GM19467 (cell line): Measurements from ENCODE around the gene ZNF780B.

ENCODE experiments used
- ATAC-seq: cut with Tn5 transposase; IDR thresholded peaks from one replicate; pipeline ENCODE4 v1.9.1; 2021; ENCODE audit warnings: mild to moderate bottlenecking, moderate library complexity; ENCODE audit not compliant: unreplicated experiment

The ZNF780B gene

DNA sequence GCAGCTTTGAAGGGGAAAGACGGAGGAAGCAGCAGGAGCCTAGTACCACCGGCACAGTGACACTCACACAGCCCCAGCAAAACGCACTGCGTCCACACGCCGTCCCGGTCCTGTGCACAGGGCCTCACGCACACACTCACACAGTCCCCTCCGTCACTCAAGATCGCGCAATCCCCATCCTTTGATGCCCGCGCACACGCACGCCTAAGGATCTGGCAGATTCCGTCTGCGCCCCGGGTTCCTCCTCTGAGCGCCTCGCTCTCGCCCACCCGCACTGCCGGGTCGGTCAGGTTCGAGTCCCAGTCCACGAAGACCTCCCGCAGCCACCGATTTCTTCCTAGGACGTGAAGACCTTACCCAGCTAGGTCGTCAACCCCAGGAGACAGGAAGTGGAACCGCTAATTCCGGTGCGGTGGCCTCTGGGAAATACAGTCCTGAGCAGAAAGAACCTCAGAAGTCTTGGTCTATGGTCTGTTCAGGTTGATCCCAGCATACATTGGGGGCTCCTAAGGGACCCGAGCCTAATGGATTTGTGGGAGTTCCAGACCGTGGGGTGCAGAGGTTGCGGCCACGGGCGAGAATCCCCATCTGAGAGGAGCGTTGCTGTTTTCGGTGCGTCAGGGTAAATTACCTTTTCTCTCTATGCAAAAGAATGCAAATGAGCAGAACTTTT is at the start of gene ZNF780B:
TSS of gene ZNF780B (minus strand) at position 400 of the 673 bp plus-strand sequence. CDS start 5,899 bp downstream, outside the sequence.
- peak; percentile 86 for ATAC-seq

DNA sequence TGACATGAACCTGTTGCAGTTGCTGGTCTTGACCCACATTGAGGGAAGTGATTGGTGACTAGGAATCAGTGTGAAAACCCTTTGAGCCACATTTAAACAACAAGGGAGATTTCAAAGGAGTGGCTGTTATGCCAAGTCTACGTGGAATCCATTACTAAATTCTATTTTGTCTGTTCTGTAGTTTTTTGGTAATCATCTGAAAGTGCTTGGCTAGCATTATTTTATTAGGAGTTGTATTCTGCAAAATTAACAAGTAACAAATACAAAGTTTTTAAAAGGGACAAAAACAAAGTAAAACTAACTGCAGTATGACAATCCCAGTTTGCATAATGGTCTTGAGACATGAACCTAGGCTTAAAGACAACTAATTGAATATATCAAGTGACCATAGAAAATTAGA is 48.7 kb upstream of the ZNF780B start:
- ATAC-seq: no peak

DNA sequence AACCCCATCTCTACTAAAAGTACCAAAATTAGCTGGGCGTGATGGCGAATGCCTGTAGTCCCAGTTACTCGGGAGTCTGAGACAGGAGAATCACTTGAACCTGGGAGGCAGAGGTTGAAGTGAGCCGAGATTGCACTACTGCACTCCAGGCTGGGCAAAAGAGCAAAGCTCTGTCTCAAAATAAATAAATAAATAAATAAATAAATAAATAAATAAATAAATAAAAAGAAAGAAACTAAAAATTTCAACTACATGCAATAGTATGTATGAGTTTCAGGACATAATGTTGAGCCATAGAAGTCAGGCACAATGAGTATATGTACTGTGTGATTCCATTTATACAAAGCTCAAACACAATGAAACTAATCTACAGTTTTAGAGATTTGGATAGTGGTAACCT is 47.6 kb upstream of the ZNF780B start:
- no peak for ATAC-seq

DNA sequence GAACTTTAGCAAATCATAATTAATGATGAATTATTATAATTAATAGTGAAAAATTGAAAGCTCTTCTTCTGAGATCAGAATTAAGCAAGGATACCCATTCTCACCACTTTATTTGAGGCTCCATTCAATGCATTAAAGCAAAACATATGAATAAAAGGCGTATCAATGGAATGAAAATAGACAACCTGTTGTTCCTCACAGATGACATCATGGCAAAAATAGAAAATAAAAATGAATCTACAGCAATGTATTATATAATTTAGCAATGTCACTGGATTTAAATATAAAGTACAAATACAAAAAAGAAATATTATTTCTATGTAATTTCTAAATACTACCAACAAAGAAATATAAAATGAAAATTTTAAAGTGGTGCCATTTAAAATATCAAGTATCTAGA is 45.8 kb upstream of the ZNF780B start:
- no peak for ATAC-seq

DNA sequence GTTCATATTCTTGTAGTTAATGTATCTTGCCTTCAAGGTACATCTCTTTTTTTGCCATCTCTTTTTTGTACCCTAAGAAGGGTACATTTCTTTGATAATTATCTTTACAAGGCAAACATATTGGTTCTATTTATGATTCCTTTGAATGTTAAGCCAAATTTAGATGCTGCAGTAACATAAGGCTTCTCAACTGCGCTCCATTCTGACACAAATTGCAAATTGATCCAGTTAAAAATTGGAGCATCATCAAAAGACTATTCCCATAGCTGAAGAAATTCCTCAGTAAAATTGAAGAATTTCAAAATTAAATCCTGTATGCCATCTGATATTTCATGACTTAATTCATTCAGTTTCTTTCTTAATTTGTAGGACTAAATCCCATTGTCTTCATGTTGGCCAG is 37.4 kb upstream of the ZNF780B start:
- ATAC-seq: no peak

DNA sequence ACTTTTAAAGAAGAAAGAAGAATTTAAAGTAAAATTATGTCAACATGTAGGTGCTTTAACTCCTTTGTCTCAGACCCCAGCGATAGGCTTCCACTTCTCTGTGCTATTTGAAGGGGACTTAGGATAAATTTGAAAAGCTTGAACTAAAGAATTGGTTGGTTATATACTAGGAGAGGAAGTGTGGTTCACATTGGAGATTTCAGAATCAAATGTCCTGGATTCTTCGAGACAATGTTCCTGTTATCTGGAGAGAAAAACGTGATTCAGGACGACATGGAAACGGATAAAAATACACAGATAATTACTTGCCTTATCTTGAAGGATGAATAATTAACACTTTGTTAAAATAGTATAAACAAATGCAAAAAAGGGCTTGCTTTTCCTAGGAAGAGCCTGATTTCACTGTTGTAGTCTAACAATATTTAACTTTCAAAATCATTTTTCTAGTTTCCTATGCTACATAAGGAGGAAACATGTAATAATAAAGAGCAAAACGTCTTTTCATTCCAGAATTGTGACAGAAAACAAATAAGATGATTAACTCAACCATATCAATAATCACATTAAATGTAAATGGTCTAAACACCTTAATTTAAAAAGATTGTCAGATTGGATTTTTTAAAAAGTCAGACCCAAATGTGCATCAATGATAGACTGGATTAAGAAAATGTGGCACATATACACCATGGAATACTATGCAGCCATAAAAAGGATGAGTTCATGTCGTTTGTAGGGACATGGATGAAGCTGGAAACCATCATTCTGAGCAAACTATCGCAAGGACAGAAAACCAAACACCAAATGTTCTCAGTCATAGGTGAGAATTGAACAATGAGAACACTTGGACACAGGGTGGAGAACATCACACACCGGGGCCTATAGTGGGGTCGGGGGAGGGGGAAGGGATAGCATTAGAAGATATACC is 35.4 kb upstream of the ZNF780B start:
- ATAC-seq: no peak

DNA sequence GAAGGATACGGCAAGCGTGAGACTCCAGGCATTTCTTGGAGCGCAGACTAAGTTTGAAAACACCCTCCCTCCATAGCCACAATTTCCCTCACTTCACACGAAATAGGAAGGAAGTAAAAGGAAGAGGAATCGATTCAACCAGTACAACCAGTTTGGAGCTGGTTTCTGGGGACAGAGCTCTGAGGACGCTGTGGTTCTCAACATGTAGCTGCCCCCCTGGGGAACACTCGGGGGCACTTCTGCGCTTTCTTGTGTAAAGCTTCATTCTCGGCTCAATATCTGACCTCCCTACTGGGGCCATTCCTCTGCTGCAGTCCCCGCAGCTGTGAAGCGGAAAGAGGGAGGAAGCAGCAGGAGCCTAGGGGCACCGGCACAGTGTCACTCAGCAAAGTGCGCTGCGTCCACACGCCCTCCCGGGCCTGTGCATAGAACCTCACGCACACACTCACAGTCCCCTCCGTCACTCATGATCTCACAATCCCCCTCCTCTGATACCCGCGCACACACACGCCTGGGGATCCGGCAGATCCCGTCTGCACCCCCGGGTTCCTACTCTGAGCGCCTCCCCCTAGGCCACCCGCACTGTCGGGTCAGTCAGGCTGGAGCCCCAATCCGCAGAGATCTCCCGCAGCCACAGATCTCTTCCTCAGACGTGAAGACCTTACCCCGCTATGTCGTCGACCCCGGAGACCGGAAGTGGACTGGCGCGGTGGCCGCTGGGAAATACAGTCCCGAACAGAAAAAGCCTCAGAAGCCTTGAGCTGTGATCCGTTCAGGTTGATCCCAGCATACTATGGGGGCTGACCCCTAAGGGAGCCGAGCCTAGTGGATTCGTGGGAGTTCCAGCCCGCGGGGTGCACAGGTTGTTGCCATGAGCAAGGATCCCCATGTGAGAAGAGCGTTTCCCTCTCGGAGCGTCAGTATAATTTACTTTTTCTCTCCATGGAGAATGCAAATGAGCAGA is 34.5 kb upstream of the ZNF780B start, which contains the start of gene ZNF780A:
TSS of gene ZNF780A (minus strand) at position 703 of the 964 bp plus-strand sequence. CDS start 6,190 bp downstream, outside the sequence.
- peak; percentile 57 for ATAC-seq

DNA sequence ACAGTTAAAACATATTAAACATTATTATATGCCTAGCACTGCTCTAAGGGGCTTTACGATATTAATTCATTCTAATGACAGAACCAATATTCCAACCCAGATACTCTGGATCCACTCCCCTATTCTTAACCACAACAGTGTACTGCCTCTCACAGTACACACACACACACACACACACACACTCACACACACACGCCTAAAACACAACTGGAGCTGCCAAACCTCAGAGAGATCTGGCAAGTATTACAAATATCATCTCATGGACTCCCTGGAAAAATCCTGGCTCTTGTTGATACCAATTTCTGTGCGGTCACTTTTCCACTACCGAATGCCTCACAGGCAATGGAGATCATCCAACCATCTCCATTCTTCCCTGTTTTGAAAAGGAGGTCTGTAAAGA is 33.4 kb upstream of the ZNF780B start:
- ATAC-seq: no peak

DNA sequence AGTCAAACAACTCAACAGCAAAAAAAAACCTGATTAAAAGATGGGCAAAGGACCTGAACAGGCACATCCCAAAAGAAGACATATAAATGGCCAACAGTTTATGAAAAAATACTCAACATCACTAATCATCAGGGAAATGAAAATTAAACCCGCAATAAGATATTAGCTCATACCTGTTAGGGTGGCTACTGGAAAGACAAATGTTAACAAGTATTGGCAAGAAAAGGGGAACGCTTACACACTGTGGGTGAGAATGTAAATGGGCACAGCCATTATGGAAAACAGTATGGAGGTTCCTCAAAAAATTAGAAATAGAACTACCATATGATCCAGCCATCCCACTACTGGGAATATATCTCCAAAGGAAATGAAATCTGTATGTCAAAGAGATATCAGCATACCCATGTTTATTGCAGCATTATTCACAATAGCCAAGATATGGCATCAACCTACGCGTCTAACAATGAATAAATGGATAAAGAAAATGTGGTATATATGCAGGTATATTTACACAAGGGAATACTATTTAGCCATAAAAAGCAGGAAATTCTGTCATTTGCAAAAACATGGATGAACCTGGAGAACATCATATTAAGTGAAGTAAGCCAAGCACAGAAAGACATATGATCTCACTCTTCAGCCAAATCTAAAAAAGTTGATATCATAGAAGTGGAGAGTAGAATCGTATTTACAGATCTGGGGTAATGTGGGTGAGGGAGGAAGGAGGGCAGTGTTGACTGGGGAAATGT is 32.4 kb upstream of the ZNF780B start:
- ATAC-seq: no peak

DNA sequence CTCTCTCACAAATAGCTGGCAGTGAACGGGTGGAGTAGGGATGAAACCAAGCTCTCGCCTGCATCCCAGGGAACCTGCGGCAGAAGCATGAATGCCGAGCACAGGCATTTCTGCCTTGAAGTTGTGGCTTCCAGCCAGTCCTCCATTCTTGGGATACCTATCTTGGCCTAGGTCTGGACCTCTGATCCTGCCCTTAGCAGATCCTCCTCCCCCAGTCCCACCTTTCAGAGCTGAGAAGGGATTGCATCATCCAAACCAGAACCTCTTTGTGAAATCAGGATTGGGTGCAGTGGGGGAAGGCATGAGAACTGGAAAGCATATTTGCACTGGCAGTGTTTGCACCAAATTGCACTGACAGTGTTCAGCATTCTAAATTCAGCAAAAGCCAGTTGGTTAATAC is 28.9 kb upstream of the ZNF780B start:
- ATAC-seq: no peak

DNA sequence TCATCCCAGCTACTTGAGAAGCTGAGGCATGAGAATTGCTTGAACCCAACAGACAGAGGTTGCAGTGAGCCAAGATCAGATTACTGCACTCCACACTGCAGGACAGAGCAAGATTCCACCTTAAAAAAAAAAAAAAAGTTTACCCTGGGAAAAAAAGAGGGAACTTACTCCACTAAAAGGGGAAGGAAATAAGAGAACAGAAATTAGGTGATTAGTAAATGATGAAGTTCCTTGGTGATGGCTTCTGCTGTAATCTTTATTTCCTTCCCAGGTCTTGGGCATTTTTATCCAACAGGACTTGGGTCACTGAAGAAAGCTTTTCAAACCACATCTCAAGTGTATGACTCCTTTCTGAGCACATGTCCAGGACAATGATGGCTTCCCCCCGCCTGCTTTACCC is 25.4 kb upstream of the ZNF780B start:
- ATAC-seq: no peak

DNA sequence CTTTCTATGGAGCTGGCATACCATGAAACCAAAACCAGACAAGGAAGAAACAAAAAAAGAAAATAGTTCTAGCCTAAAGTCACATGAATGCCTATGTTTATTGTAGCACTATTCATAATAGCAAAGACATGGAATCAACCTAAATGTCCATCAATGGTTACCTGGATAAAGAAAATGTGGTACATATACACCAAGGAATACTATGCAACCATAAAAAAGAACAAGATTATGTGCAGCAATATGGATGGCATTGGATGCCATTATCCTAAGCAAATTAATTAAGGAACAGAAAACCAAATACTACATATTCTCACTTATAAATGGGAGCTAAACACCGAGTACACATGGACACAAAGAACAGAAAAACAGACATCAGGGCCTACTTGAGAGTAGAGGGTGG is 24.3 kb upstream of the ZNF780B start:
- ATAC-seq: no peak

DNA sequence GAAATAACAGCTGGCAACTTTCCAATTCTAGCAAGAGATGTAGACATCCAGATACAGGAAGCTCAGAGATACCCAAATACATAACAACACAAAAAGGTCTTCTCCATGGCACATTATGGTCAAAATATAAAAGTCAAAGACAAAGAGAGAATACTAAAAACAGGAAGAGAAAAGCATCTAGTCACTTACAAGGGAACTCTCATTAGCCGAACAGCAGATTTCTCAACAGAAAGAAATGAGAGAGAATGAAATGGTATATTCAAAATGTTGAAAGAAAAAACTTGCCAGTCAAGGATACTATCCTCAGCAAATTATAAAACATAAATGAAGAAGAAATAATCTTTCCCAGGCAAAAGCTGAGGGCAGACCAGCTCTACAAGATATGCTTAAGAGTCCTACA is 22.3 kb upstream of the ZNF780B start:
- ATAC-seq: no peak

DNA sequence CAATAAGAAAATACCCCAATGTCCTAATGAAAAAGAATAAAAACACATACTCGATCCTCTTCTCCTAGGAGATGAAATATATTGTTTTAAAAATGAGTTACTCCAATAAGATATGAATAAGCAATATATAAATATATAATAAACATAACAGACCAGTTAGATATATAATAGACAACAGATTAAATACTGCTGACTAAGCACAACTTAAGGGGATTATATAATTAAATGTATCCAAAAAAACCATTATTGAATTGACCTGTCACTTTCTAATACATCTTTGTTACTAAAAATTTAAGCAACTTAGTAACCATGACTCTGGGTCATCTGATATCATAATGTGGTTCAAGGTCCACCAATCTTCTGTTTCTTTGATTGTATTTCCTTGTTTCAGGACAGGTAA is 14.0 kb upstream of the ZNF780B start:
- no peak for ATAC-seq

DNA sequence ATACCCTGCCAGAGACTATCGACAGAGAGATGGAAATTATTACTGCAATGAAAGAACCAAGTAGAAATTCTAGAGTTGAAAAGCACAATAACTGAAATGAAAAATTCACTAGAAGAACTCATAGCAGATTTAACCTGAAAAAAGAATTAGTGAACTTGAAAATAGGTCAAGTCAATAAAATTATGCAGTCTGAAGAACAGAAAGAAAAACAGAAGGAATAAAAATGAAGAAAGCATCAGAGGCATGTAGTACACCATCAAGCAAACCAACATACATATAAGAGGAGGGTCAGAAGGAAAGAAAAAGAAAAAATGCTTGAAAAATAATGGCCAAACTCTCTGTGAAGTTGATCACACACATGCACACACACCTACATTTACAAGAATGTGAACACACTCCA is 3.6 kb upstream of the ZNF780B start:
- ATAC-seq: no peak

DNA sequence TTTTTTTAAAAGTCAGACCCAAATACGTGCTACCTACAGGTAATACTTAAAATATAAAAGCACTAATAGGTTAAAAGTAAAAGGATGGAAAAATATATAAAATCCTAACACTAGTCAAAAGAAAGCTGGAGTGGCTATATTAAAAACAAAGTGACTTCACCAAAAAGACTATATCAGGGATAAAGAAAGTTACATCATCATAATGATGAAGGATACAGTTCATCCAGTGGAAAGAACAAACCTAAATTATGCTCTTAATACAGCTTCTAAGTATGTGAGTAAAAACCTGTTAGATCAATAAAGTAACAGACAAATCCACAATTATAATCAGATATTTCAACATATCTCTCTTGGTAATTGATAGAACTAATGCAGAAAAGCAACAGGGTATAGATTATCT is 1.1 kb upstream of the ZNF780B start:
- no peak for ATAC-seq

DNA sequence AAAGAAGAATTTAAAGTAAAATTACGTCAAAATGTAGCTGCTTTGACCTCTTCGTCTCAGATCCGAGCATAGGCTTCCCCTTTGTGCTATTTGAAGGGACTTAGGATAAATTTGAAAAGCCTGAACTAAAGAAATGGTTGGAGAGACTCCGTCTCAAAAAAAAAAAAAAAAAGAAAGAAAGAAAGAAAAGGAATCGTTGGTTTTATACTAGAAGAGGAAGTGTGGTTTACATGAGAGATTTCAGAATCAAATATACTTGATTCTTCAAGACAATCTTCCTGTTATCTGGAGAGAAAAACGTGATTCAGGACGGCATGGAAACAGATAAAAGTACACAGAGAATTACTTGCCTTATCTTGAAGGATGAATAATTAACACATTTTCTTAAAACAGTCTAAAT is 474 bp upstream of the ZNF780B start:
- ATAC-seq: no peak

DNA sequence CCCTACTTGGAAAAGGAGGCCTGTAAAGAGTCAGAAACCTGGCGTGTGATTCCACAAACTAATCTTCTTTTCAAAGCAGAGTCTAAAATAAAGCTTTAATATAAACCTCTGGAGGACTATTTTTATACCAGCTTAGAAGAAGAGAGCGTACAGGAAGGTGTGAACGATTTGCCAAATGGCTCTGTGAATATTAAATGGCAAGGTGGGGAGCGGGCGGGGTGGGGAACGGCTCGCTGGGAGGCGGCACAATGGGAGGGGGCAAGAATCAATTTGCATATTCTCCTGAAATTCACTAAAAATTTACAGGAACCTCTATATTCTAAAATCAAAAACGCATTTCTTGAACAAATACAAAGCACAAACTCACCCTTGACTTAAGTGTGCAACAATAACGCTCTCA is 982 bp downstream of the ZNF780B start:
- ATAC-seq: no peak

DNA sequence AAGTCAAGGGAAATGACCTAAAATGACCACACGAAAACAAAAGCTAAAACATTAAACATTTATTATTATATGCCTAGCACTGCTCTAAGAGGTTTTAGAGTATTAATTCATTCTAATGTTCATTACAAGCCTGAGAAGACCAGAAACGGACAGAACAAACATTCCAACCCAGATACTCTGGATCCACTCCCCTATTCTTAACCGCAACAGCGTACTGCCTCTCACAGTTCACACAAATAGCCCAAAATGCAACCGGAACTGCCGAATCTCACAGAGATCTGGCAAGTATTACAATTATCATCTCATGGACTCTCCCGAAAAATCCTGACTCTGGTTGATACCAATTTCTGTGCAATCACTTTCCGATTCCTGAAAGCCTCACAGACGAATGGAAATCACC is 1.4 kb downstream of the ZNF780B start:
- no peak for ATAC-seq

DNA sequence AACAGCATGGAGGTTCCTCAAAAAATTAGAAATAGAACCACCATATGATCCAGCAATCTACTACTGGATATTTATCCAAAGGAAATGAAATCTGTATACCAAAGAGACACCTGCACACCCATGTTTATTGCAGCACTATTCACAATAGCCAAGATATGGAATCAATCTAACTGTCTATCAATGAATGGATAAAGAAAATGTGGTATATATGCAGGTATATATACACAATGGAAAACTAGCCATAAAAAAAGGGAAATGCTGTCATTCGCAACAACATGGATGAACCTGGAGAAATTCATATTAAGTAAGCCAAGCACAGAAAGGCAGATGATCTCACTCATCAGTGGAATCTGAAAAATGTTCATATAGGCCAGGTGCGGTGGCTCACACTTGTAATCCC is 2.5 kb downstream of the ZNF780B start:
- no peak for ATAC-seq
